A673 (cell line): ENCODE results near the gene SORBS2.

Experiments used
- EZH2 ChIP-seq: fragments of 200-600 bp; sonication (generic); IDR thresholded peaks from 2 replicates; pipeline ENCODE4 v1.6.1; 2017; ENCODE audit warnings: borderline replicate concordance, low read depth, mild to moderate bottlenecking, mixed read lengths, antibody characterized with exemption, low read length; ENCODE audit not compliant: poor library complexity, severe bottlenecking
- TF ChIP-seq, protein P1 (sequence below): fragments of 300-800, 200-600 bp; sonication (generic); conservative IDR thresholded peaks from 2 replicates; pipeline ENCODE4 v1.5.1; 2017; ENCODE audit warnings: low read depth, mild to moderate bottlenecking, antibody characterized with exemption, low read length, moderate library complexity, mixed read lengths

DNA sequence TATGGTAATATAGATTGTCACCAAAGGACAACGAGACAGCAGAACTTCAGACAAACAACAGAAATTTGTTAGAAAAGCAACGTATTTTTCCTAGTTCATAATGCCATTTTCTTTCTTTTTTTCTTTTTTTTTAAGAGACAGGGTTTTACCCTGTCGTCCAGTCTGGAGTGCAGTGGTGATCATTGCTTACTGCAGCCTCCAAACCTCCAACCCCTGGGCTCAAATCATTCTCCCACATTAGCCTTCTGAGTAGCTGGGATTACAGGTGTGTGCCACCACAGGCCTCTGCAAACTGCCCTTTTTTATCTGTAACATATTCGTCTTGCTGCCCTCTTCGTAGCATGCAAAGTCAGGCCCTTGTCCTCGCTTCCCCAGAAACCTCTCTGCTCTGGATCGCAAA is 160.1 kb downstream of the SORBS2 start:
- TF ChIP-seq, protein P1, sequence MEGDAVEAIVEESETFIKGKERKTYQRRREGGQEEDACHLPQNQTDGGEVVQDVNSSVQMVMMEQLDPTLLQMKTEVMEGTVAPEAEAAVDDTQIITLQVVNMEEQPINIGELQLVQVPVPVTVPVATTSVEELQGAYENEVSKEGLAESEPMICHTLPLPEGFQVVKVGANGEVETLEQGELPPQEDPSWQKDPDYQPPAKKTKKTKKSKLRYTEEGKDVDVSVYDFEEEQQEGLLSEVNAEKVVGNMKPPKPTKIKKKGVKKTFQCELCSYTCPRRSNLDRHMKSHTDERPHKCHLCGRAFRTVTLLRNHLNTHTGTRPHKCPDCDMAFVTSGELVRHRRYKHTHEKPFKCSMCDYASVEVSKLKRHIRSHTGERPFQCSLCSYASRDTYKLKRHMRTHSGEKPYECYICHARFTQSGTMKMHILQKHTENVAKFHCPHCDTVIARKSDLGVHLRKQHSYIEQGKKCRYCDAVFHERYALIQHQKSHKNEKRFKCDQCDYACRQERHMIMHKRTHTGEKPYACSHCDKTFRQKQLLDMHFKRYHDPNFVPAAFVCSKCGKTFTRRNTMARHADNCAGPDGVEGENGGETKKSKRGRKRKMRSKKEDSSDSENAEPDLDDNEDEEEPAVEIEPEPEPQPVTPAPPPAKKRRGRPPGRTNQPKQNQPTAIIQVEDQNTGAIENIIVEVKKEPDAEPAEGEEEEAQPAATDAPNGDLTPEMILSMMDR: no peak
- no peak for TF ChIP-seq EZH2
